ENCODE measurements around the gene GJB6. TPM values are rescaled to one million over a fixed set of nuclear protein-coding genes. Genes with fewer than 3 reads are reported as not detected.

Gene GJB6
- total RNA-seq, 1 donor from 2014 or later: not detected

Other genes with a start within 250 kb of the GJB6 start
- 17.9 TPM for gene GJA3, start 71.3 kb downstream of the GJB6 start, total RNA-seq
- 0.46 TPM for gene GJB2, start 39.4 kb downstream of the GJB6 start, total RNA-seq

Data from Right ventricle myocardium inferior (tissue), 1 donor.